Stimulated activated CD4-positive, alpha-beta T cell treated with anti-CD3 and anti-CD28 coated beads, TNF-alpha, amount 100 ng/mL, for 24 hours (primary cell): ENCODE results near the gene KRT7.

ENCODE experiments used
- DNase-seq, 3 experiments: peaks; one replicate each; pipeline ENCODE4 v3.0.0-alpha.2; 2020; ENCODE audit warnings: low read depth in 3 of 3

Gene KRT7

GRCh38 chr12:52199294-52199919 lies 33.6 kb upstream of the KRT7 start:
- no peak for DNase-seq

- DNase-seq = no peak
Measured at GRCh38 chr12:52200086-52200780, 32.8 kb upstream of the KRT7 start.

- no peak for DNase-seq
Measured at GRCh38 chr12:52200781-52201450, 32.1 kb upstream of the KRT7 start.

- DNase-seq = no peak
Measured at GRCh38 chr12:52201451-52201839, 31.6 kb upstream of the KRT7 start.

- no peak for DNase-seq
Measured at GRCh38 chr12:52202361-52203078, 30.5 kb upstream of the KRT7 start.

GRCh38 chr12:52203079-52203921 lies 29.7 kb upstream of the KRT7 start:
- no peak for DNase-seq

GRCh38 chr12:52204095-52204930 lies 28.7 kb upstream of the KRT7 start:
- no peak for DNase-seq

- DNase-seq = no peak
Measured at GRCh38 chr12:52204931-52205505, 28.0 kb upstream of the KRT7 start.

- no peak for DNase-seq
Measured at GRCh38 chr12:52205612-52206303, 27.3 kb upstream of the KRT7 start.

GRCh38 chr12:52206304-52207040 lies 26.6 kb upstream of the KRT7 start:
- no peak for DNase-seq

GRCh38 chr12:52207106-52207505 lies 25.9 kb upstream of the KRT7 start:
- DNase-seq = no peak

- no peak for DNase-seq
Measured at GRCh38 chr12:52207895-52208294, 25.1 kb upstream of the KRT7 start.

GRCh38 chr12:52208424-52209165 lies 24.4 kb upstream of the KRT7 start:
- no peak for DNase-seq

- no peak for DNase-seq
Measured at GRCh38 chr12:52209321-52209720, 23.7 kb upstream of the KRT7 start.

- DNase-seq = no peak
Measured at GRCh38 chr12:52210186-52210924, 22.7 kb upstream of the KRT7 start.

- no peak for DNase-seq
Measured at GRCh38 chr12:52210925-52211650, 22.0 kb upstream of the KRT7 start.
